HG03139 (cell line): ENCODE measurements around the gene TEAD1.

Source experiments
- ATAC-seq: cut with Tn5 transposase; IDR thresholded peaks from one replicate; pipeline ENCODE4 v1.9.1; 2021; ENCODE audit not compliant: unreplicated experiment

The TEAD1 gene

DNA sequence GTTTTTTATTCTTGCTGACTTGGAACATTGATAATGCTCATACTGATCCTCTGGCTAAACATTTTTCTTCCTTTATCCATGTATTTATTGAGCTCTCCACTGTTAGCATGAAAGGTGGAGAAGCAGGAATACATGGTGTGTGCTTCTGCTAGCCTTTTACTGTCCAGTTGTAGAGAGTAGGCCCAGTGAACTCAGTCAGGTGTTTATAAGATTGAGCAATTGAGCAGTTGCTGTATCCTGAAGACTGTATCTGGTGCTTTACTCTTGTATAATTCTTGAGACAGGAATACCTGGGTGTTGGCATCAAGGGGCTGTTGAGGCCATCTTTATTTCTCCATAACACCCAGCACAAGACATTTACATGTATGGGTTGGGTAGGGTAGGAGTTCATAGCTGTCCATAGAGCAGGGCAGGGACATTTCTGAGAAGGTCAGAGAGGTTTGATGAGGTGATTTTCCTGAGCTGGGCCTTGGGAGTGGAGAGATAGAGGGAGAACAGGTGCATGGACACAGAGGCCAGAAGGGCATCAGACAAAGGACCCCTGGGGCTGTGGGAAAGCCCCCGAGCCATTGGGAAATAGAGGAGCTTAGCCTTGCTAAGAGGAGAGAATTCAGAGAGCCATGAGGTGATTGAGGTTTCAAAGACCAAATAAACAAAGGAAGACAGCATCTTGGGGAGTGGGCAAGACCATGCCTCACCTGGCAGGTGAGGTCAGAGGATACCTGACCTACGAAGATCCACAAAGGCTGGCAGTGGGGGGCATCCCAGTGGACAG, 155.5 kb downstream of the TEAD1 start:
- ATAC-seq = no peak

DNA sequence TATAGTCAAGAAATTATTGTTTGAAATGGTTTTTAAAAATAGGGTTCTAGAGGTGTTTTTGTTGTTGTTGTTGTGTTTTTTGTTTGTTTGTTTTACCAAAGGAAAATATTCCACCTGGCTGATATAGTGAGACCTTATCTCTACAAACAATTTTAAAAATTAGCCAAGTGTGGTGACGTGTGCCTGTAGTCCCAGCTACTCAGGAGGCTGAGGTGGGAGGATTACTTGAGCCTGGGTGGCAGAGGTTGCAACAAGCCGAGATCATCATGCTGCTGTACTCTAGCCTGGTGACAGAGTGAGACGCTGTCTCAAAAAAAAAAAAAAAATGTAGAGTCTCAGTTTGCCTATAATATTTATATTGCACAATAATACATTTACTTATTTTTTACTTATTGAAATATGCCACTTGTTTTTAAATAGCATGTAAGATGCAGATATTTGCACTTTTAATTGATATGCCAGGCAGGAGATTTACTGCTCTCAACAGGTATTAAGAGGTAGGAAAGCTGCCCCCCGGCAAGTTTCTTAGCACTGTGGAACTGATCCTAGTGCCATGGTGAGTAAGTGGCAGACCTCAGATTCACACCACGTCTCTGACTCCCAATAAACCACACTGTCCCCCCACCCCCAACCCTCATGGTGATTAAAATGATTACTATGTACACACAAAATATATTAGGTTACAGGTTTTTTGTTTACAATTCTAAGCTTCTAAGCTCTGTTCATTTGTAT, 157.4 kb downstream of the TEAD1 start:
- no peak for ATAC-seq

DNA sequence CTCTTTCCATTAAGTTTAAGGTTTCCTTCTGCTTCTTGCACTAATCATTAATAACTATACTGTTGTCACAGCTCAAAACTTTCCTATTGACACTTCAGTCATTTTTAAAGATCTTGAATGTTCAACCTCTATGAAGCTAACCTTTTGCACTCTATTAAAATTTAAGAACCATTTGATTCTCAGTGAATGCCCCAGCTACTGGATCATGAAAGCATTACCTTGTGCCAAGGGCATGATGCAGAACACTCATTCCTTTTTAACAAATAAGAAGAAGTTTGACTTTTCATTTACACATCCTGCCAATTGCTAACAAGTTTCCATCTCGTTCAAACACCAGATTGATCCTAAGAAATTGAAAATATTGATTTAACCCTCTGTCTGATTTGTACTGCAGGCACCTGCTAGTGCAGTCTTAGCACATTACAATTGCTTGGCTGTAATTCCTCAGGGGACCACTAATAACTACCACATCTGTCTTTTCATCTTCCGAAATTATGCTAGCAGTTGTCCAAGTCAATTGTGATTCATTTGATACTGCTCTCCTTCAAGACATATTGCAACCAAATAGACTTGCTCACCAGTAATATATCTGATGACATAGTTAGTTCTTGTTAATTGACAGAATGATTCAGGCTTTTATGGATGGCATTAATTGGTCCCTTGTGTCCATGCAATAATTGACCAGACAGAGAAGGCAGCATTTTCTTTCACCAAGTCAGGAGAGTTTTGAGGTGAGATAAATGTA, 158.4 kb downstream of the TEAD1 start:
- no peak for ATAC-seq

DNA sequence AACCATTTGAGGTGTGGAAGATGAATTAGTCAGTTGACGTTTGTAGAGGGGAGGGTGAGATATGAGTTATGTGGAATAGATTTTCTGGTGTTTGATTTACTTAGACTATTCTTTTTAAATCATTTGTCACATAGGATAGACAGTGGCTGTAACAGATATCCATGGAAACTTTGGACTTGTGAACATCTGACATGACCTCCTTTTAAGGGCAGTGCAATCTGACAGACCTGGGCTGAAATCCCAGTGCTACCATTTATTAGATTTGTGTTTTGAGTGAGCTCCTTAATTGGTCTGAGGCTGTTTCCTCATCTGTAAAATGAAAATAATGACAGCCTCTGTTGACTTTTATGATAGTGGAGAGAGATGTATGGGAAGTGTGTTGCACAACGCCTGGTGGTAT, 159.9 kb downstream of the TEAD1 start:
- no peak for ATAC-seq

DNA sequence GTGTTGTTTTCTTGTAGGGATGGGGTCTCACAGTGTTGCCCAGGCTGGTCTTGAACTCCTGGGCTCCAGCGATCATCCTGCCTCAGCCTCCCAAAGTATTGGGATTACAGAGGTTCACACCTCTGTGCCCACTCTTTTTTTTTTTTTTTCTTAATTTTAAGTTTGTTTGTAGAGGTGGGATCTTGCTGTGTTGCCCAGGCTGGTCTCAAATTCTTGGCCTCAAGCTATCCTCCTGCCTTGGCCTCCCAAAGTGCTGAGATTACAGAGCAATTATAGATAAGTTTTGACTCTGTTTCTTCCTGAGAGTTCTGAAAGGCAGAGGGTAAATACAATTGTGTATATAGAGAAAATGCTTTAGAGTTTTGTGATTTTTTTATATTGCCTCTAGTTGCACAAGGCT, 160.4 kb downstream of the TEAD1 start:
- ATAC-seq = no peak

DNA sequence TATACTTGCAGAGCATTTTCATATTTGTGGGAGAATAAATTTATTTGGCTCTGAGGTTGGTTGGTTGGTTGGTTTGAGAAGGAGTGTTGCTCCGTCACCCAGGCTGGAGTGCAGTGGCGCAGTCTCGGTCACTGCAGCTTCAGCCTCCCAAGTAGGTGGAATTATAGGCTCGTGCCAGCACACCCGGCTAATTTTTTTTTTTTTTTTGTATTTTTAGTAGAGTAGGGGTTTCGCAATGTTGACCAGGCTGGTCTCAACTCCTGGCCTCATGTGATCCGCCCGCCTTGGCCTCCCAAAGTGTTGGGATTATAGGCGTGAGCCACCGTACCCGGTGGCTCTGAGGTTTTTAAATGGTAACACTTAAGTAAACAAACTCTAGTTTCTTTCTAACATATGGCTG, 161.1 kb downstream of the TEAD1 start:
- ATAC-seq = no peak

DNA sequence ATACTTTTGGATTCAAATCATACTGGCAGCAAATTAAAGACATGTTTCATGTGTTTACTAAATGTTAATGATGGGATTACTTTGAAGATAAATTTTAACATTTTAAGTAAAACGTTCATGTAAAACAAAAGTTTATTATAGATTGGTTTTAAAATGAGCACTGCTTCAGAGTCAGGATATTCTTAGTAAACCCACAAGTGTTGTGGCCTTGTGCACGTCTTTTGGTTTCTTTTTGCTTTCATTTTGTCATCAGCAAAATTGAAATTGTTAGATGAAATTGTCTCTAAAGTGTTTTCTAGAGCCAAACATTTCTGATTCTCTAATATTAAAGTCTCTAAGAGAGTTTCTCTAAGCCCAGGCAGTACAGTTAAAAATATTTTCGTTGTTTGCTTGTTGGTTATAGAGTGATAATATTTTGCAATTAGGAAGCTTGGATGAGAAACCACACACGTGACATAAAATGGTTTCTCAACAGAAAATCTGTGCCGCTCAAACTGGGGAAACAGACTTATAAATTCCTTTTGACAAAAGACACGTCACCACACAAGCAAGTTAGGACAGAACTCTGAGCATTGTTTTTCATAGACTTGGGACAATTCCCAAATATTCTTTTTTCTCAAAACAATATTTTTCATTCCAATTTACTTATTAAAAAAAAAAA, 164.4 kb downstream of the TEAD1 start:
- no peak for ATAC-seq

DNA sequence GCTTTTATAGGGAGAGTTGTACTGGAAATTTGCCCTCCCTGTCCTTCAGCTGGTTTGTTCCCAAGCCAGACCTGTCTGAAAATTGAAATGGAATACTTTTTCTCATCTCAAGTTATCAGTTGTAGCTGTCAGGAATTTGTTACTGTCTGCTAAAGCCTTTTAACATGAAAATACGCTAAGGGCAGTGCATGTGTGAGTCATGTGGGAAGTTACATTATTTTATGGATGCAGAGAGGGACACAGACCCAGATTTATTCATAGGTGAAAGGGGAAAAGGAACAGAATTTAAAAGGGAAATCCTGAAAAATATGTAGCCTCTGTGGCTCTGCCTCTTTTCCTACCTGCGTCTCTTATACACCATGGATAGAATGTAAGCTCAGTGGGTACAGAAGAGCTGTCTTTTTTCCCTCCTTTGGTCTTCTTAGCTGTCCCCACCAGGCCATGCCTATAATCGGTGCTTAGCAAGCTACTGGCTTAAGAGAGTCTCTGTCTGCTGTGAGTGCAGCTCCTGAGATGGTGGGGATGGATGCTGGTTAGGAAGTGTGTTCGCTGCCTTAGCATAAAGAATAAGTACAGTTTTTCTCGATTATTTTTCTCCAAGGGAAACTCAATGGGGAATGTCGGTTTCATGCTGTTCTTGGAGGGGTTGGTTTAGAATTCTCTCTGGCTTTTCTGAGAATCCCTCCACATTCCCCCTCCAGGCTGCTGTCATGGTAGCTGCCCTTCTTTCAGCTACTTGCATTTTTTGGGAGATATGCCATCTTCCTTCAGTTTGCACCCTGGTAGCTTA, 166.8 kb downstream of the TEAD1 start:
- no peak for ATAC-seq

DNA sequence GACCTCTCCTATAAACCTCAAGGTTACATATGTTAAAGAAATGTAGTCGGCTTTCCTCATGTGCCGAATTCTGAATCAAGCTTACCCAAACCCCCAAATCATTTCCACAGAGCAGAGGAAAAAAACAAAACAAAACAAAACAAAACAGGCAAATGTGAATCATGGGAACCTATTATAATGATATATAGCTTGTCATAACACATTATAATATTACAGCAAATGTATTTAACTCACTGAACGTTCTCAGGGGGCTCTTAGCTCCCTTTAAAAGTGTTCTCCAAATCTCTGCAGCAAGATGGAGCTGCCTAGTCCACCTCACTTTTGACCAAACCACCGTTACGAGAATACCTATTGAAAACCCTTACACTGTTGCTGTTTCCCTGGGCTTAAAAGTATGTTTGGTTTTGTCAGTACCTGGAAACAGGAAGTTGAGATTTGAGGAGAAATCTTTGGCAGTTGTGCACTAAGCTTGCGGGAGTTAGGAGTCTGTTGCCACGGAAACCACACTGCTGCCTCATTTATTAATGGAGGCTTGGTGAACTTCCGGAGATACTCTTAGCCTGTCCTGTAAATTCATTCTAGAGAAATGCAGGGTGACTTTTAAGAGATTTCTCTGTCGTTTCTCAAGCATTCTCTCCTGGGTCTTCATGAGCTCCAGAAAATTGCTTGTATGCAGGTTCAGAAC, 167.9 kb downstream of the TEAD1 start:
- ATAC-seq = no peak

DNA sequence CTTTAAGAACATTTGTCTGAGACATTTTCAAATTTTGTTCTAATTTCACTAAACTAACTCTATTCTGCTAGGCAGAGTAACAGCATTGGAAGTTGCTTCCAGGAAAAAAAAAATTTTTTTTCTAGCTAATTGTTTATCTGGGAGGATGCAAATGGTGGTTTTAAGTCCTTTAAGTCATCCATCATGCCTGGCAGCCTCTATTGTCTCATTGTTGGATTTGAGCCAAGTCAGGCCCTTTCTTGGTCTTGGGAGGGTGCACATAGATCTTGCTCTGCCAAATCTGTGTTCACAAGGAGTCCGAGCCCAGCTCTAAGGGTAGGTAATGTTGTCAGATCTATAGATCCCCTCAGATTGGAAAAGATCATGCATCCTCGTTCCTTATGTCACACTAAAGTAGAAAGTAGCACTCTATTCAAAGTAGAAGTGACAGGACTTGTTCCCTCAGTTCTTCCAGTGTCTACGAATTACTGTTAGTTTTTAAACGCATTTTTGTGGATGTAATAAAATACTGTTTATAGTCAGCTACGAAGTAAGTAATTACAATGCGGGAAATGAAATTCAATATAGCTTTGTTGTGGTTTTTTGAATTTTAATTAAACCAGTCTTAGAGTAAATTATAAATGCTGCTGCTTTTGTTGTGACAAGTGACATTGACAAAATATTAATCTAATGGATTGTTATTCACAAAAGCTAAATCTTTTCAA, 168.9 kb downstream of the TEAD1 start:
- ATAC-seq = no peak

DNA sequence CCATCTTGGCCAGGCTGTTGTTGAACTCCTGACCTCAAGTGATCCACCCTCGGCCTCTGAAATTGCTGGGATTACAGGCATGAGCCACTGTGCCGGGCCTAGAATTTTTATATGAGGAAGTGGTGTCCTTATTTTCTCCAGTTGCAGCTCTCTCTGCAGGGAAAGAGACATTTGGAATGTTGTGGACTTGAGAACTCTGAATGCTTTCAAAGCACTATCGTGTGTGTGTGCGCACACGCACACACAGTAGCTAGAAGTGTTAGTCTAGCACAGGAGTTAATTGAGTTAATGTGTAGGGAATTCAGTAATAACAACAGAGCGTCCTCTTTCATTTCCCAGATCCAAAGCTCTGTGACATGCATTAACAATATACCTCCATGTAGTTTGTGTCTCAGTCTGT, 170.9 kb downstream of the TEAD1 start:
- ATAC-seq = no peak

DNA sequence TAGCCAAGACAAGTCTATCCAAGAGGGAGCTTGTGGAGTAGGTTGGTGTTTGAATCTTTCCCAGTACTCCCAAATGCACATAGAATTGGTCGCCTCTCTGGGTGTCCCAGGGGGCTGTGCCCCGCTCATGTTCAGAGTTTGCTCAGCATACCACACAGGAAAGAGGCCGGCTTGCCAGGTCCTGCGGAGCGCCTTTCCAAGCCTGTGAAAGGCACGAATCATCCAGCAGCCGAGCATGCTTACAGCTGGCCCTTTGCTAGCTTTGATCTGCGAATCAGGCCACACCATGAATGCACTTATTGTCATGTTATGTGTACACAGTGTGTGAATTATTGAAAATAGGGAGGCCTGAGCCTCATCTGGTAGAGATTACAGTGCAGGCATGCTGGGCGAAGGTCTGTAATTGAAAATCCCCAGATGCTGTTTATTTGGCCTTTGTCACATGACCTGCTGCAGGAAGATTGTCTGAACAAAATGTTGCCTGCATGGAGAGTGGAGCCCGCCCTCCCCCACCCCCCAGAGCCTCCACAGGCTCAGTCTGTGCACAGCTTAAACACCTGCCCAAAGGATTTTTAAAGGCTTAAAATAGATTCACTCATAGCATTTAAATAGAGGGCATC, 171.6 kb downstream of the TEAD1 start:
- ATAC-seq = no peak

DNA sequence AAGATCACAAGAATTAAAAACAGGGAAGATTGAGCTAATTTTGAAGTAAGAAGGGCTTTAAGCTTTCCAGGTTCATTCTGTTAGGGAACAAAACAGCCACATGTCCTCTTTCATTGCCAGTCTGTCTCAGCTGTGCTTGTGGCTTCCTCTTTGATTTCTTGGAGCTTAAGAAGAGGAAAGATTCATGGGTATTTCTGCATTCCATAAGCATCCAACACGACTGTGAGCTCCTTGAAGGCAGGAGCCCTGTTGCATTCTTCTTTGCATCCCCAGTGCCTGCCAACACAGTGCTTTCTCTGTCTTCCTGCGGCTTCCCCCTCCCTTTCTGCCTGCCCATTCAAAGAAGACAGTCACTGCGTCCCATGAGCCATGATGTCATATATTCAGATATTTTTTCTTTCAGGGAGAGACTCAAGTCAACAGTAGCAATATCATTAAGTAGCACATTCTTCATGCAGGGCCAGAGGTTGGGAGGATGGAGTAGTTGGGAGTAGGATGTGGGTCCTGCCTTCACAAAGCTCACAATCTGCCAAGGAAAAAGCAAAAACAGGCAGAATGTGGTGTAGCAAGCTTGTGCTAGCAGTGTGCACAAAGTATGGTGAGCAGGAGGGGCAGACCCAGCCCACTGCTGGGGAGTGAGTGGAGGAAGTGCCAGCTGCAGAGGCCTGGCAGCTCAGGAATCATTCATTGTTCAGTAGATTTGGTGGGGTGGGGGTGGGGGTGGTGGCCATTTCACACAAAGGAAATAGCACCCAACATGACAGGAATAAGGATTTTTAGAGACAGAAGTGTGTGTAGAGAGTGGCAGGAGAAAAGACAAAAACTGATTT, 172.8 kb downstream of the TEAD1 start:
- ATAC-seq = no peak

DNA sequence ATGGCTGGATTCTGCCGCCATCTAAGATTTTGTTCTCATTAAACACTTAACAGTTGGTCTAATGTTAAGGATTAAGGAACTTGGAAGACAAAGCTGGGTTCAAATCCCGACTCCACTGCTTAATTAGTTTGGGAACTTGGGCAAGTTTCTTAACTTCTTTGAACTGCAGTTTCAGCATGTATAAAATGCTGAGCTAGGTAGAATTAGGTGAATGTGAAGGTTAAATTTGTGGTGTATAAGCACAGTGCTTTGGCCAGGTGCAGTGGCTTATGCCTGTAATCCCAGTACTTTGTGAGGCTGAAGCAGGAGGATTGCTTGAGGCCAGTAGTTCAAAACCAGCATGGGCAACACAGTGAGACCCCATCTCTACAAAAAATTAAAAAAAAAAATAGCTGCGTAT, 174.2 kb downstream of the TEAD1 start:
- ATAC-seq = no peak

DNA sequence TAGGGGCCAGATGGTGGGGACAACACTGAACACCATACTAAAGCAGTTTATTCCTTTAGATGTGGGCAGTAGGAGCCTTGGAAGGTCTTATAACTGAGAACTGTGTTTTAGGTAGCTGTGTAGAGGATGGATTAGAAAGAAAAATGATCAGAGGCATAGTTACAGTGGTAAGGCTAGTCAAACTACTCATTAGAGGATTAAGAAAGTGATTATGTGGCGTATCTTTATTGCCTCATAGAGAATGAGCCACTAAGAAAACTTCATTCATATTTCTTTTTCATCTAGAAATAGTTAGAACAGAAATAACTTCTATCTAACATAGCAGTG, 179.1 kb downstream of the TEAD1 start:
- ATAC-seq = no peak

DNA sequence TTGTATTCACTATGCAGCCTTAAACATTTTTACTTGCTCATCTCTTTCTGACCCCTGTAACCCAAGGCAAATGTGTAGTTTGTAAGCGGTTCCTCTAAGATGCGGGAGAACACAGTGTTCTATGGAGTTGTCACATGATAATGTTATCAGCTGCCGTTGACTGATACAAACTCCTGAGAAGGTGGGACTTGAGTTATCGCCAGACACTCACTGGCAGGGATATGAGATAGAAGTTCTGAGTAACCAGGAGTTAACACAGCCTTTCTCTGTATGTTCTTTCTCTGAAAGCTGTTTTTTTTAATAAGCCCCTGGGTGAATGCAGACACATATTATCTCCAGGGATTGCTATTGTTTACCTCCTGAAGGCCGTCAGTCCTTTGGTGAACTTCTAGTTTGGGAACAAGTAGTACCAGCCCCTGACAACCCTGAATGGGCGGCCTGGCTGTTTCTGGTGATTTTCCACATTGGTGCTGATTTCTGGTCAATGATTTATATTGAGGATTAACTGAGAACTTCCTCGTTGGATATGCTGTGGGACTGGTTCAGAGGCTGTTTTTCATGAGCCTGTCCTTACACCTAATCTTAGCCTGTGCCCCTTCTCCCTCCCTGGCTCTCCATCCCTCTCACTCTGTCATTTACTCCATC, 179.6 kb downstream of the TEAD1 start:
- ATAC-seq = no peak

DNA sequence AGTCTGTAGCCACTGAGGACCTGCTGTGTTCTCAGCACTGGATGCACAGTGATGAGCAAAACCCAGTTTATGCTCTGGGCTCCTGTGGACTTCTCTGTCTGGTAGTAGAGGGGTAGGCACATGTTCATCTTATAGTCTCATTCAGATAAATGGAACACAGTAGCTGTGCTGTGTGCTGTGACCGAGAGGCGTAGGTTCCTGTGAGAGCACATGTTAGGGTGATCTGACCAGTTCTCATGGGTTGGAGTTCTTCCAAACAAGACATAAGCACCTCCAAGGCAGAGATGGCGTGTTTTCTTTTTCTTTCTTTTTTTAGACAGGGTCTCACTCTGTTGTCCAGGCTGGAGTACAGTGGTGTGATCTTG, 180.1 kb downstream of the TEAD1 start:
- no peak for ATAC-seq

DNA sequence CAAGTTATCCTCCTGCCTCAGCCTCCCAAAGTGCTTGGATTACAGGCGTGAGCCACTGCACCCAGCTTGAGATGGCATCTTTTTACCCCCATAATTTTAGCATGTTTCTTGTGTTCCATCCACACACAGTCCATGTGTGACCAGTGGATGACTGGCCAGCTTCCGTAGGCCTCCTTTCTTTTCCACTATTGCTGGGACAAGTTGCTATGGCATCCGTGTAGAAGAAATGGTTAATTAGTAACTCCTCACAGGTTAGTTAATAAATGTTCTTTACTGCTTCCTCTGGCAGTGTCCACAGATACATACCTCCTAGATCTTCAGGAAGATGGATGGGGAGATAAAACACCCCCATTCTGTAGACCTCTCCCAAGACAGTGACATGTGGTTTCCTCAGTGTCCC, 180.6 kb downstream of the TEAD1 start:
- ATAC-seq = no peak
